Upper lobe of left lung (tissue), 6 donors: ENCODE measurements around the gene LARGE1. TPM values are rescaled to one million over a fixed set of nuclear protein-coding genes. Genes with fewer than 3 reads are reported as not detected.
A peak's percentile ranks its signal among the peaks of the same experiment; 100 is the strongest.

Source experiments
- ATAC-seq, 2 donors: fragments of 200-7000 bp; cut with Tn5 transposase; one replicate each; pipeline ENCODE4 v1.9.1; 2022; ENCODE audit warnings: mild to moderate bottlenecking in 2 of 2, moderate library complexity in 2 of 2; ENCODE audit not compliant: low FRiP score in 2 of 2
- DNase-seq, 2 donors: peaks; one replicate each; pipeline ENCODE4 v3.0.0-alpha.2; 2019 to 2020
- H3K27ac ChIP-seq, 4 donors: fragments of 200-600 bp; sonication (generic); one replicate each; pipeline ENCODE4 v1.5.1; 2016 to 2019
- H3K27me3 ChIP-seq, 4 donors: fragments of 200-600 bp; sonication (generic); one replicate each; pipeline ENCODE4 v1.5.1; 2017 to 2019
- H3K36me3 ChIP-seq, 4 donors: fragments of 200-600 bp; sonication (generic); one replicate each; pipeline ENCODE4 v1.5.1; 2016 to 2019
- H3K4me1 ChIP-seq, 4 donors: fragments of 200-600 bp; sonication (generic); one replicate each; pipeline ENCODE4 v1.5.1; 2018 to 2019
- H3K4me3 ChIP-seq, 4 donors: fragments of 200-600 bp; sonication (generic); one replicate each; pipeline ENCODE4 v1.5.1; 2017 to 2019; ENCODE audit warnings: mild to moderate bottlenecking in 2 of 4, moderate library complexity in 1 of 4
- H3K9me3 ChIP-seq, 4 donors: fragments of 200-600 bp; sonication (generic); one replicate each; pipeline ENCODE4 v1.5.1; 2018 to 2019
- EP300 ChIP-seq, 4 donors: sonication (generic); formaldehyde crosslinking; IDR thresholded peaks; one replicate each; pipeline ENCODE4 v1.5.1; 2017; ENCODE audit warnings: antibody characterized with exemption in 4 of 4, control low read depth in 2 of 4
- POLR2A ChIP-seq, 4 donors: fragments of 450-650 bp; IDR thresholded peaks; one replicate each; pipeline ENCODE4 v1.5.1; 2016 to 2017; ENCODE audit warnings: antibody characterized with exemption in 4 of 4, mild to moderate bottlenecking in 2 of 4
- POLR2AphosphoS5 ChIP-seq, 2 donors: sonication (generic); formaldehyde crosslinking; IDR thresholded peaks; one replicate each; pipeline ENCODE4 v1.5.1; 2017; ENCODE audit warnings: antibody characterized with exemption in 2 of 2
- WGBS, 2 donors: methylation state at CpG; one replicate each; pipeline ENCODE4 v1.1.5; 2017 to 2018; 5-methylcytosine and 5-hydroxymethylcytosine counted together
- total RNA-seq, 6 donors: library from RNA; depleted of rRNA in 4 of 6; stranded (reverse); fragments of >200 nt in 4 of 6; gene quantifications; one replicate each; pipeline versions ENCODE4 v1.1.0 to v1.2.1, GENCODE V29; 2016 to 2021
- TF ChIP-seq, protein P1 (sequence below), 6 experiments: fragments of 450-650 bp in 4 of 6; fragments of 200-600 bp in 2 of 6; sonication (generic) in 2 of 6; IDR thresholded peaks; one replicate each; pipeline ENCODE4 v1.5.1; 2016 to 2019; ENCODE audit warnings: antibody characterized with exemption in 6 of 6
- donor health status: DM: no; HTN: no; CAD: no; lungs with moderate emphysema.
- donor health status: DM: no; HTN: yes; CAD: no; lungs with severe emphysema.

LARGE1 gene
- total RNA-seq, 6 donors from 2014 or later, result 14.0 to 56.6 (median 25.3) TPM

DNA sequence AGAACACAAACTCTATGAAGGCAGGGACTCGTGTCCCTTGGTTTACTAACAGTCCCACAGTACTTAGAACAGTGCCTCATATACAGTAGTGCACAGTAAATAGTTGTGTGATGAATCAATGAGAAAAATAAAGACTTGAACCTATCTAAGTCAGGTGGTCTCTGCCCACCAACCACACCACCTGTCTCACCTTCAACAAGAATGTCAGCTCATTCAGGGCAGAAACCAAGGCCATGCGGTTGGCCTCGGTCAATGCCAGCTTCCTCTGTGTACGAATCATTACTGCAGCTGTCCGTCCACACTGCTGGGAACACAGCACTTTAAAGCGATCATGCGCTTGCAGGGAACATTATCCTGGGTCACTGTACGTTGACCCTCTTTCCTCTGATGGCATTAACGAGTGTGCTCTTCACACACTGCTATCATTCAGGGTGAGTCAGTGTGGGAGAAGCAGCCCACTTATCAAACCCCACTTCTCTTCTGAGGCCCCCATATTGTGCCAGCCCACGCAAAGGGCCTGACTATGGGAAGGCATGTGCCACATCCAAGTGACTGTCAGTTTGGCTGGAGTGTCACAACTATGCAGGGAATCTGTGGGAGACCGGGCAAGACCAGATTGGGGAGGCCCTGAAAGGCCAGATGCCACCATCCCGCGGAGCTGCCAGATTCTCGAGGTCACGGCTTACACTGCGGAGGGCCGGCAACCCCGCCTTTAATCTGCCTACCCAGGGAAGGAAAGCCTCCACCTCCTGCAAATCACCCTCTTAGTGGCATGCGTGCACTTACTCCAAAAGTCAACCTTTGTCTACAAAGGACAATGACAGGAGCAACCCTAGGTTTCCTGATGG lies 36.1 kb downstream of the LARGE1 start:
- ATAC-seq, result peak in 1 of 2 donors; percentile 15
- H3K27me3 ChIP-seq, result no peaks in the 10 kb centered on the region
- TF ChIP-seq, protein P1, sequence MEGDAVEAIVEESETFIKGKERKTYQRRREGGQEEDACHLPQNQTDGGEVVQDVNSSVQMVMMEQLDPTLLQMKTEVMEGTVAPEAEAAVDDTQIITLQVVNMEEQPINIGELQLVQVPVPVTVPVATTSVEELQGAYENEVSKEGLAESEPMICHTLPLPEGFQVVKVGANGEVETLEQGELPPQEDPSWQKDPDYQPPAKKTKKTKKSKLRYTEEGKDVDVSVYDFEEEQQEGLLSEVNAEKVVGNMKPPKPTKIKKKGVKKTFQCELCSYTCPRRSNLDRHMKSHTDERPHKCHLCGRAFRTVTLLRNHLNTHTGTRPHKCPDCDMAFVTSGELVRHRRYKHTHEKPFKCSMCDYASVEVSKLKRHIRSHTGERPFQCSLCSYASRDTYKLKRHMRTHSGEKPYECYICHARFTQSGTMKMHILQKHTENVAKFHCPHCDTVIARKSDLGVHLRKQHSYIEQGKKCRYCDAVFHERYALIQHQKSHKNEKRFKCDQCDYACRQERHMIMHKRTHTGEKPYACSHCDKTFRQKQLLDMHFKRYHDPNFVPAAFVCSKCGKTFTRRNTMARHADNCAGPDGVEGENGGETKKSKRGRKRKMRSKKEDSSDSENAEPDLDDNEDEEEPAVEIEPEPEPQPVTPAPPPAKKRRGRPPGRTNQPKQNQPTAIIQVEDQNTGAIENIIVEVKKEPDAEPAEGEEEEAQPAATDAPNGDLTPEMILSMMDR (IDR thresholded peaks at IDR 0.05), result no peak
- TF ChIP-seq EP300 (IDR thresholded peaks at IDR 0.05) (no peak), POLR2A (IDR thresholded peaks at IDR 0.05) (no peak), POLR2AphosphoS5 (IDR thresholded peaks at IDR 0.05) (no peak)
- H3K27ac ChIP-seq, result no peak overlapping the region
- H3K36me3 ChIP-seq, result no peaks in the 10 kb centered on the region
- no peaks in the 10 kb centered on the region for H3K9me3 ChIP-seq
- H3K4me1 ChIP-seq, result peaks cover 0 to 5% (median 1%) of the 10 kb centered on the region in 4 donors
- DNase-seq, result peak in 1 of 2 donors; percentile 25
- no peak overlapping the region for H3K4me3 ChIP-seq
- WGBS, 2 donors, result 87 to 90% methylated on average over 16 to 17 of the region's 19 CpGs

DNA sequence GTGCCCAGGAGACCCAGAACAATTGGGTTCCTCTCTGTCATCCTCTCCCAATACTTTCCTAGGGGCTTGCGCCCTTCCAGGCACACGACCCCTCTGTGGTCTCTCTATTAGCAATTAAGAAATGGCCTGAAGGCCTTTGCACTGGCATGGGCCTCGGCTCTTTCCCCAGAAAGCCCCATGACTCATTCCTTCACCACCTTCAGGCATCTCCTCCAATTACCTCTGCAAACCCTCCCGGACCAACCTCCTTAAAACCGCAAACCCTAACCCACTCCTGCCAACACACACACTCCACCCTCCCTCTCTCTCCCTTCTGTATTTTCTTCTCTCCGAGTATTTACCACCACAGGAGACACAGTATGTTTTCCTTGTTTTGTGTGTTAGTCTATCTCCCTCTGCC lies 36.7 kb downstream of the LARGE1 start:
- TF ChIP-seq, protein P1 (IDR thresholded peaks at IDR 0.05), result no peak
- TF ChIP-seq EP300 (IDR thresholded peaks at IDR 0.05), result no peak
- no peak for TF ChIP-seq POLR2A (IDR thresholded peaks at IDR 0.05)
- TF ChIP-seq POLR2AphosphoS5 (IDR thresholded peaks at IDR 0.05), result no peak
- Histone ChIP-seq H3K27ac (no peak overlapping the region), H3K4me3 (no peak overlapping the region), H3K36me3 (no peaks in the 10 kb centered on the region), H3K27me3 (no peaks in the 10 kb centered on the region), H3K9me3 (no peaks in the 10 kb centered on the region), H3K4me1 (no peaks in the 10 kb centered on the region)
- WGBS, 2 donors, result 69 to 84% methylated on average over 6 of the region's 6 CpGs
- DNase-seq (peak in 1 of 2 donors; percentile 25), ATAC-seq (peak in 1 of 2 donors; percentile 59)

DNA sequence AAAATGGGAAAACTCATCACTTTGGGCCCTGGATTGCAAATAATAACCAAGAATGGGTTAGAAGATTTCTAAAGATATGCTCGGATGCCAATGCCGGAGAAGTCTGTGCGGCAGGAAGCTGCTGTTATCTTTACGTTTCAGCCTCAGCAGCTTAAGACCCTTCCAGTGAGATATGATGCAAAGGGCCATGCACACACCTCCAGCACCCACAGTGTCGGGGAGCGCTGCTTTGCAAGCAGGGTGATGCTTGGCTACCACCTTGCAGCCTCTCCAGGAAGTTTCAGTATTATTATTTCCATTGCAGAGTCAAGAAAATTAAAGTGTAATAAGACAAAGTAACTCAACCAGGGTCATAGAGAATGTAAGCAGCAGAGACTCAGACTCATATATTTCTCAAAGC lies 37.3 kb downstream of the LARGE1 start:
- no peak for DNase-seq
- no peaks in the 10 kb centered on the region for H3K27me3 ChIP-seq
- no peak overlapping the region for H3K27ac ChIP-seq
- no peaks in the 10 kb centered on the region for H3K9me3 ChIP-seq
- no peak overlapping the region for H3K4me3 ChIP-seq
- TF ChIP-seq, protein P1 (IDR thresholded peaks at IDR 0.05), result no peak
- no peak for TF ChIP-seq POLR2A (IDR thresholded peaks at IDR 0.05)
- TF ChIP-seq EP300 (IDR thresholded peaks at IDR 0.05), result no peak
- TF ChIP-seq POLR2AphosphoS5 (IDR thresholded peaks at IDR 0.05), result no peak
- no peaks in the 10 kb centered on the region for H3K4me1 ChIP-seq
- ATAC-seq, result no peak
- 86 to 87% methylated on average over 6 of the region's 6 CpGs for WGBS, 2 donors
- no peaks in the 10 kb centered on the region for H3K36me3 ChIP-seq

DNA sequence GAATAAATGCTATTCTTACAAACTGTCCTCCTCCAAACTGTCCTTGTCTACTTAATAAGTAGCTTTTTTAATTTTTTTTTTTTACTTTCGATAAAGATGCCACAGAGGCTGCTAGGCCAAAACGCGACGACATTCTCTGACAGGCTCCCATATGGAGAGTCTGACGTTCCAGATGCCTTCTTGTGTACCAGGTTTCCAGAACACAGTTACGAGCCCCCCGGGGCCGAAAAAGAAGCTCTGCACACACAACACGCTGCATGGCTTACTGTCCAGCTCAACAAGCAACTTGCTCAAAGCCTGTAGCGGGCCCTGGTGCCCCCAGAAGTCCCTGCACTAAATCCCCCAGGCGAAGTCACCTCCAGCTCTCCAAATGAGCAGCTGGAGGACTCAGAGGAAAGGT lies 39.3 kb downstream of the LARGE1 start:
- DNase-seq (no peak), ATAC-seq (no peak)
- H3K36me3 ChIP-seq, result no peaks in the 10 kb centered on the region
- TF ChIP-seq POLR2AphosphoS5 (IDR thresholded peaks at IDR 0.05), result no peak
- TF ChIP-seq POLR2A (IDR thresholded peaks at IDR 0.05), result no peak
- TF ChIP-seq EP300 (IDR thresholded peaks at IDR 0.05), result no peak
- TF ChIP-seq, protein P1 (IDR thresholded peaks at IDR 0.05), result no peak
- no peaks in the 10 kb centered on the region for H3K9me3 ChIP-seq
- no peak overlapping the region for H3K27ac ChIP-seq
- WGBS, 2 donors, result 95 to 96% methylated on average over 11 of the region's 11 CpGs
- H3K4me3 ChIP-seq, result no peak overlapping the region
- H3K27me3 ChIP-seq, result no peaks in the 10 kb centered on the region
- no peaks in the 10 kb centered on the region for H3K4me1 ChIP-seq
